SKM-1 treated with dmso at 0.1 percent for 144 hours (cell line): Measurements from ENCODE around the gene TSSK1B.
"Not testable (repeated sequence)": the region's sequence is repeated elsewhere in the genome, so short reads cannot be mapped to it uniquely, and the experiment has no call there.

ENCODE experiments used
- DNase-seq: peaks from one replicate; lab custom pipeline; 2025; ENCODE audit not compliant: unreplicated experiment; lab: John Stamatoyannopoulos, UW

TSSK1B gene

GRCh38 chr5:113434889-113435288 is at the start of gene TSSK1B:
TSSK1B (minus strand) TSS chr5:113434989; CDS start chr5:113434839, 150 bp downstream.
- no peak for DNase-seq

GRCh38 chr5:113480243-113480642 is 45.5 kb upstream of the TSSK1B start:
- no peak for DNase-seq

DNA sequence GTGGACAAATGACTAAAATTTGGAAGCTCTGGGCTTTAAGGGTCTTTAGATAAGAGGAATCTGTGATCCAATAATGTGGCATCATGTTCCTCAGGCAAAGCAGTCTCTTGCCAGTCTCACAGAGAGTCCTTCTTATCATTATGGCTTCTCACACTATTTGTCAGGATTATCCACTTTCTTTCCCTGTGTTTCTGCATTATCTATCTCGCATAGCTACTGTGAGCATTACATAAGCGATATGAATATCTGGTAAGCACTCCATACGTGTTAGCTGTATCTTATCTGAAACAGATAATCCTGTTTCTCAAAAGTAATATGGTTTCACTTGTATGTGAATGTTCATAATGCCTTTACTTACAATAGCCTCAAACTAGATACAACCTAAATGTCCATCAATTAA is 43.9 kb upstream of the TSSK1B start:
- DNase-seq: no peak

DNA sequence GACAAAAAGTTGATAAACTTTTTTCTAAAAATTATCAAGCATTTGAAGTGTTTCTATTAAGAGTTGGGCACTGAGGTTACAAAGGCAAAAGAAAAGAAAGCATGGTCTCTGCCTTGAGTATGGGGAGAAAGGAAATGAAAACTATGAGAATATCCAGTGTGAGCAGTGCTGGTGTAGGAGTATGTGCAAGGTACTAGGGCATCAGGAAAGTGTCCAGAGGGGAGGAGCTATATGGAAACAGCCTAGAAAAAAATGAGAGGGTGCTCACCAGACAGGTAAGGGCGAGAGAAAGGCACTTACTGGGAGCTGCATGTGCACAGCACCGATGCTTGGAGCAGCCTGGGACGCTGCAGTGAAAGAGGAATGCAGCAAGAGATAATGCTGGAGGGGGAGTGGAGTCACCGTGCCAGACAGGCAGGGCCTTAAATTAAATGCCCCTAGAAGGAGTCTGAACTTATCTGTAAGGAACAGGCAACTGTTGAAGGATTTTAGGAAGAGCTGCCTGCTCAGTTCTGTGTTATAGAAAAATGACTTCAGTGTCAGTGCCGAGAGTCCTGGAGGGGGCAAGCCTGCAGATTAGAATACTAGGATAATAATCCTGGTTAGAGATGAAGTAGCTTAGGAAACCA is 39.4 kb upstream of the TSSK1B start:
- DNase-seq: no peak

DNA sequence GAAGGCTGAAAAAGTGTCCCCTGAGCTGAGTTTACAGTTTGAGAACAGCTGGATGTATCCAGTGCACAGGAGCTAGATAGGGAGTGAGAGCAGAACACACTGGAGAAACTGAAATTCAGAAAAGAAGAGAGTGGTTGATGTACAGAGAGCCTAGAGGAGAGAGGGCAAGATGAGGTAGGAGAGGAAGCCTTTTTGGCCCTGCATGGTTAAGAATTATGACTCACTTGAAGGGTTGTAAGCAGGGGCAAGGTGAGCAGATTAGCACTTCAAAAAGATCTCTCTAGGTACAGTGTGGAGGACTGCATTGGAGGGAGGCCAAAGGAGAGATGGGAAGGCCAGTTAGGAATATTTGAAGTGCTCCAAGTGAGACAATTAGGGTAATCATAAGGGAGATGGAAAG is 28.2 kb upstream of the TSSK1B start:
- DNase-seq: no peak

DNA sequence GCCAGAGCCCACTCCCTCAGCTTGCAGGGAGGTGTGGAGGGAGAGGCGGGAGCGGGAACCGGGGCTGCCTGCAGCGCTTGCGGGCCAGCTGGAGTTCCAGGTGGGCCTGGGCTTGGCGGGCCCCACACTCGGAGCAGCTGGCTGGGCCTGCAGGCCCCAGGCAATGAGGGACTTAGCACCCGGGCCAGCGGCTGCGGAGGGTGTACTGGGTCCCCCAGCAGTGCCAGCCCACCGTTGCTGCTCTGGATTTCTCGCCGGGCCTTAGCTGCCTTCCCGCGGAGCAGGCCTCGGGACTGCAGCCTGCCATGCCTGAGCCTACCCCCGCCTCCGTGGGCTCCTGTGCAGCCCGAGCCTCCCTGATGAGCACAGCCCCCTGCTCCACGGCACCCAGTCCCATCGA is 22.3 kb upstream of the TSSK1B start:
- not testable (repeated sequence) for DNase-seq

DNA sequence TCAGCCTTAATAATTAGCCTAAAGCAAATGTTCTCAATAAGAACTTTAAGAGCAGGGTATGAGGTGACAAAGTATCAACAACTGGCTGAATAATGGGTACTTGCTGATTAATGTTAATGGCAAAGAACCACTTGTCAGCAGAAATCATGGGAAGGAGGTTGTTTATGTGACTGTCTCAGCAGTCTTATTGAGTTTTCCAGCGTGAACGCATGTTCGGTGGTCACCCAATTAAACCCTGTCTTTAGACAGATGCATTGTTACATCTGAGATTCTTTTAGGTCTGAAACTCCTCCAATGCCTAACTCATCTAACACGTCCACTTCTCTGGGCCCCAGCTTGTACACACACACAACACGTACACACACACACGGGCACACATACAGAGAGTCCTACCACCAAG is 18.2 kb upstream of the TSSK1B start:
- DNase-seq: no peak

DNA sequence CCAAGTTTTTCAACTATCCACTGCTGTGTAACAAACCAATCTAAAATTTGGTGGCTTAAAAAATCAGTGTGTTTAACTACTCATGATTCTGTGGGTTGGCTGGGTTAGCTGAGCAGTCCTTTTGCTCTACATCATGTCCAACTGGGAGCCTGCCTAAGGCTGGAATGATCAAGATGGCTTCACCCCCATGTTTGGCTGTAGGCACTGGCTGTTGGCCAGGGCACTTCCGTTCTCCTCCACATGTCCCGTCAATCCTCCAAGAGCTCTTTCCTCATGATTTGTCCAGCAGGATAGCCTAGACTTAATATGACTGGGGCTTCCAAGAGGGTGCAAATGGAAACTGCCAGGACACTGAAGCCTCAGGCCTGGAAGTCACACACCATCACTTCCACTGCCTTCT is 17.0 kb upstream of the TSSK1B start:
- no peak for DNase-seq

DNA sequence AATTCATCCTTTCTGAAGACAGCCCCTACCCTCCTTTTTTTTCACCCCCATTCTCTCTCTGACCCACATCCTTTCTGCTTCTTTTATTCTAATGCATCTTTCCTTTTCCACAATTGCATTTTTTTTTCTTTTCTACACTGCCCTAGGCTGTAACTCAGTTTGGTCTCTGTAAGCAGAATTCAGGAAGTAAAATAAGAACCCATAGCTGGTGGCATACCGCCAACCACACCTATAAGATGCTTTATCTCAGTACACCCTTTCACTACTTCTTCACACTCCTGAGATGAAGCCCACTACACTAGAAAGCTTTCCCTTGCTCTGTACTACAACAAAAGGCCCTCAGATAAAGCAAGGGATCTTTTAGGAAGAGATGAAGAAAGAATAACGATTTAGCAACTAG is 16.1 kb upstream of the TSSK1B start:
- DNase-seq: no peak

- DNase-seq: no peak
Observed at GRCh38 chr5:113450462-113450861, 15.7 kb upstream of the TSSK1B start.

DNA sequence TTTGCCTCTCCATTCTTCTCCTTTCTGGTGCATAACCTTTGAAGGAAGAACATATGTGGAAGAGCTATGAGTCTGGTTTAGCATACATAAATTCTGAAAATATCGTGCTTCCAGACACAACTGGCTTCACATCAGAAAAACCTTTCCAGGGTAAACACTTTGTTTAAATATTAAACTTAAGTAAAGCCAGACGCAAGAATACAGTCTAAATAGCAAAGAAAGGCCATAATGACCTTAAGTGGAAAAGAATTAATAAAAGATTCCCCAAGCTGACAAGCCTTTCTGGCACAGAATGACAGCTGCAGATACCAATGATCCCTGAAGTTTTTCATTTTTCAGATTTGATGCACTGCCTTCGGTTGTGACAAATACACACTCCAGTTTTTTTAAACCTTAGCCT is 13.5 kb upstream of the TSSK1B start:
- DNase-seq: no peak

DNA sequence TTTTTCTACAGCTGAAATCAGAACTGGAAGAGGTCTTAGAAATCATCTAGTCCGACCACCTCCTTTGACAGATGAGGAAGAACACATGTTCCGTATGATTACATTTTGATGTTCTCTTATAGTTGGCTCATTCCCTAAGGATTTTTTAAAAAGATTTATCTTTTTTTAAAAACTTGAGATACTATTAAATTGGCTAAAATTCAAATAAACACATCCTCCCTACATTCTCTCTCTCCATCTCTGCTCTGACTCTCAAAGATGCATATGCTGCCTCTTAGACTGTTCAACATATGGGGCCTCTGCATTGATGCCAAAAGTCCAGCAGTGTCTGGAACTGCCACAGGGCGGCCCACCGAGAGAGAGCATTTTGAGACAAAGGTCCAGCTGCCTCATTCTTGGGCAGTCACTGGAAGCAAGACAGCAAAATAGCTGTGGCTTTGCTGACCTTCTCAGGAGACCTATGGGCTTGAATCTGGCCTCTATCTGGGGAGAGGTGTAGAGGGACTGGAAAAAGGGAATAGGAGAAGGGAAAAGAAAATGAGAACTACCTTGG is 12.8 kb upstream of the TSSK1B start:
- no peak for DNase-seq

GRCh38 chr5:113446358-113446927 is 11.7 kb upstream of the TSSK1B start:
- no peak for DNase-seq

DNA sequence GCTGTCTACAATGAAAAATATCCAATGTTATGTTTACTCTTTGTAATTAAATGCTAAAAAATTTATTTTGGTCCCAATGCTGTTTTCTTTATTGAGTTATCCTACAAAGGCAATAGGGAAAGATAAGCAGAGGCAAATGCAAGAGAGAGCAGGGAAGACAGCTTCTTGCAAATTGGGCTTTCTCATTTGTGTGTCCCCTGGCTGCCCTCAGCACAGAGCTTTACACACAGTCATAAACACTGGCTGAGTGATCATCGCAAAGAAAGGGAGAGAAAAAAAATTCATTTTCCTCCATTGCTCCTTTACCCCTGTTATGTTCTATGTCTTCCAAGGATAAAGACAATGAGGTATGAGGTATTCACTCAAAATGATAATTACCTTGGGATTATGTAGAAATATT is 2.3 kb upstream of the TSSK1B start:
- DNase-seq: no peak

DNA sequence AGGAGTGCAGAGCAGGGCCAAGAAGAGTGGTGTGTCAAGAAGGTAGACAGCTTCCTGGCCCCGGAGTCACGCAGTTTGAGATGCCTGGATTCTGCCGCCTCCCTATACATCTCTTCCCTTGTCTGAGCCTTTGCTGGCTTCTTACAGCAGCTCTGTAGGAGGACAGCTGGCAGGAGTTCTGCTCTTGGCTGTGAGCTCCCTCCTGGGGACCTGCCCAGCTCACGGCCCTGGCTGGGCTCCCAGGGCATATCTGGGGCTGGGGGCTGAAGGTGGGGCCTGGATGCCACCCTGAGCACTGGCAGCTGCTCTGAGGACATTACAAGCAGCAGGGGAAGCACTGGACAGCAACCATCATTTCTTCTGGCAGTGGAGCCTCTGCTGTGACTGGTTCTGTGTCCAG is 786 bp upstream of the TSSK1B start:
- no peak for DNase-seq

- DNase-seq: no peak
Observed at GRCh38 chr5:113433862-113434612, 752 bp downstream of the TSSK1B start.

- no peak for DNase-seq
Observed at GRCh38 chr5:113433071-113433470, 1.7 kb downstream of the TSSK1B start.

GRCh38 chr5:113427871-113428574 is 6.8 kb downstream of the TSSK1B start:
- DNase-seq: no peak

GRCh38 chr5:113425909-113426308 is 8.9 kb downstream of the TSSK1B start:
- DNase-seq: no peak

DNA sequence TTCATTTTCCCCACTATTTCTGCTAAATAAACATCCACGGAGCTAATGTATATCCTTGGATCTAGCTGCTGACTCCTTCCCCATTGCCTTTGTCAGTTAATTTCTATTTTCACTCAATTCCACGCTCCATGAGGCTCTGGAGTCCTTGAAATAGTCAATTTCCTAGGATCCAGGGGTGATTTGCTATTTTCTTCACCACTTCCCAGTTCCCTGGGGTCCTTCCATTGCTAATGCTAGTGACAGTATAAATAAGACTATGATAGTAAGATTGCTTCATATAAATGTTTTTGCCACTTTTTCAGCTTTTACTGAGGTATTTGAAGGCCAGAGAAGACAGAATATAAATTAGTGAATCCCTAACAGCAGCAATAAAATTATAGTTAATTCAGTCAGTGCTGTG is 13.1 kb downstream of the TSSK1B start:
- DNase-seq: no peak

GRCh38 chr5:113405530-113405929 is 29.3 kb downstream of the TSSK1B start:
- DNase-seq: no peak

DNA sequence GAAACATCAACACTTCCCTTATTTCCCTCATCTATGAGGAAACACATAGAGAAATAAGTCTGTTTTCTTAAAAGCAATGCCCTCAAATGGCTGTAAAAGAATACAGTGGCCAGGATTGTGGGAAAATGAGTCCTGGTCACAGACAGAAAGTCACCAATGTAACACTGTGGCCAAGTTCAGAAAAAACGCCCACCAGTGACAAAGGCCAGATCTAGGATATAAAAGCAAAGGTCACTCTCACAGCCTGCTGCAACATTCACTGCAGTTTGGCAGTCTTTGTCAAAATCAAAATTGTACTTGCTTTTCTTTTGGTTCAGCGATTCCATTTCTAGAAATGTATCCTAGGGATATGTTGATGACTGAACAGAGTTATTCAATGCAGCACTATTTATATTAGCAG is 30.5 kb downstream of the TSSK1B start:
- no peak for DNase-seq
